ENCODE data around the gene POU2F1. TPM values are rescaled to one million over a fixed set of nuclear protein-coding genes. Genes with fewer than 3 reads are reported as not detected.
"Not testable (repeated sequence)": the region's sequence is repeated elsewhere in the genome, so short reads cannot be mapped to it uniquely, and the experiment has no call there.

The POU2F1 gene
- total and polyA plus RNA-seq, 7 donors, result 2.3 to 35.5 (median 15.0) TPM

DNA sequence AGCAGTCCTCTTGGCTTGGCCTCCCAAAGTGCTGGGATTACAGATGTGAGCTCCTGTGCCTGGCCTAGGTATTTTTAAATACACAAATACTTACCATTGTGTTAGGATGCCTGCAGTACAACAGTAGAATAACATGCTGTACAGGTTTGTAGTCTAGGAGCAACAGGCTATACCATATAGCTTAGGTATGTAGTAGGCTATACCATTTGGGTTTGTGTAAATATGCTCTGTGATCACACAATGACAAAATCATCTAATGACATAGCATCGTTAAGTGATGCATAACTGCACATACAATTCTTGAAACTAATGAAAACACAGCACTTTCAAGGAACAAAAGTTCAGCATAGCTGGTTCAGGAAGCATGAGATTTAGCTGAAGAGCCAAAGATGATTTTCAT lies 12.7 kb downstream of the POU2F1 start:
- no peak for DNase-seq
- intact Hi-C loops (cut with DNase I), result no loop called here
- no peaks in the 10 kb centered on the region for H3K36me3 ChIP-seq
- 60 to 76% methylated on average over 1 of the region's 1 CpG for WGBS, 2 donors
- no peak overlapping the region for H3K4me3 ChIP-seq
- H3K27me3 ChIP-seq, result no peaks in the 10 kb centered on the region
- H3K27ac ChIP-seq, result no peak overlapping the region
- no peaks in the 10 kb centered on the region for H3K9me3 ChIP-seq
- TF ChIP-seq EP300 (IDR thresholded peaks at IDR 0.05), result no peak
- no peak for TF ChIP-seq POLR2A (IDR thresholded peaks at IDR 0.05)
- TF ChIP-seq, protein P1, sequence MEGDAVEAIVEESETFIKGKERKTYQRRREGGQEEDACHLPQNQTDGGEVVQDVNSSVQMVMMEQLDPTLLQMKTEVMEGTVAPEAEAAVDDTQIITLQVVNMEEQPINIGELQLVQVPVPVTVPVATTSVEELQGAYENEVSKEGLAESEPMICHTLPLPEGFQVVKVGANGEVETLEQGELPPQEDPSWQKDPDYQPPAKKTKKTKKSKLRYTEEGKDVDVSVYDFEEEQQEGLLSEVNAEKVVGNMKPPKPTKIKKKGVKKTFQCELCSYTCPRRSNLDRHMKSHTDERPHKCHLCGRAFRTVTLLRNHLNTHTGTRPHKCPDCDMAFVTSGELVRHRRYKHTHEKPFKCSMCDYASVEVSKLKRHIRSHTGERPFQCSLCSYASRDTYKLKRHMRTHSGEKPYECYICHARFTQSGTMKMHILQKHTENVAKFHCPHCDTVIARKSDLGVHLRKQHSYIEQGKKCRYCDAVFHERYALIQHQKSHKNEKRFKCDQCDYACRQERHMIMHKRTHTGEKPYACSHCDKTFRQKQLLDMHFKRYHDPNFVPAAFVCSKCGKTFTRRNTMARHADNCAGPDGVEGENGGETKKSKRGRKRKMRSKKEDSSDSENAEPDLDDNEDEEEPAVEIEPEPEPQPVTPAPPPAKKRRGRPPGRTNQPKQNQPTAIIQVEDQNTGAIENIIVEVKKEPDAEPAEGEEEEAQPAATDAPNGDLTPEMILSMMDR (IDR thresholded peaks at IDR 0.05), result no peak
- TF ChIP-seq POLR2AphosphoS5 (IDR thresholded peaks at IDR 0.05), result no peak
- peaks cover 0 to 38% (median 16%) of the 10 kb centered on the region in 4 donors for H3K4me1 ChIP-seq

DNA sequence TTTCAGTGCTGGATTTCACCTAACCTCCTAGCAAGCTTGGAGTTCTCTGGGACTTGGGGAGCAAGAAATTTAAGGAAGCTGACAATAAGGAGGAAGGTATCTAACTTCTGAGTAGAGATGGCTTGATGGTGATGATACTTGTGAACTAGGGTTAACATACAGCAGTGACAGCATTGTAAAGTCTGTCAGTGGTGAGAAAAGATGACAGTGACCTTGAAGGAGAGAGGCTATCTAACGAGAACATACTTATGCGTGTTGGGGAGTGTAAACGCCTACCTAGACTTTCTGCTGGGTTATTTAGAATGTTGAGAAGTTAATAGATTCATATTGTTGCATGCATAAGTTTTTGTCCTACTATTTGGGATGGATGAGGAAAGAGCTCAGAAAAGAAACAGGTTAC lies 16.3 kb downstream of the POU2F1 start:
- WGBS, 2 donors, result 87 to 92% methylated on average over 3 of the region's 3 CpGs

DNA sequence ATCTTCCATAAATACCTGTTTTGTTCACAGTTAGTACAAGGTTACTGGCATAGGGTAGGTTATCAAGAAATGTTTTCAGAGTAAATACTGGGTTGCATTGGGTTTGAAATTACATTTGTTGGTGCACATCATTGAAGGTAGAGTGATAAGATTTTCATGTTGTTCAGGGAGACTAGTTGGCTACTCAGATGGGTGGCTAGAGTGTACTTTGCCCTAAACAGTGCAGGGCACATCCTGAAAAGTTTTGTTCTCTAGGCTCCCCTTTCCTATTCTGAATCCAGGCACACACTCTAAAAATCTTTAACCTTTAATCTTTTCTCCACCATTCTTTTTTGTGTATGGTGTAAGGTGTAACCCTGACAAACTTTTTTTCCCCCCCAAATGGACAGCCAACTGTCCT lies 18.0 kb downstream of the POU2F1 start:
- intact Hi-C loops (cut with DNase I), result no loop called here

More for the DNA sequence above, 16.3 kb downstream of the POU2F1 start:
- no peaks in the 10 kb centered on the region for H3K9me3 ChIP-seq
- no peak for DNase-seq
- intact Hi-C loops (cut with DNase I), result no loop called here
- H3K27ac ChIP-seq, result no peak overlapping the region
- no peaks in the 10 kb centered on the region for H3K27me3 ChIP-seq
- H3K4me1 ChIP-seq, result peaks cover 0 to 31% (median 6%) of the 10 kb centered on the region in 4 donors
- H3K4me3 ChIP-seq, result no peak overlapping the region
- TF ChIP-seq POLR2A (IDR thresholded peaks at IDR 0.05) (no peak), EP300 (IDR thresholded peaks at IDR 0.05) (no peak), POLR2AphosphoS5 (IDR thresholded peaks at IDR 0.05) (no peak)
- TF ChIP-seq, protein P1 (IDR thresholded peaks at IDR 0.05), result no peak
- H3K36me3 ChIP-seq, result no peaks in the 10 kb centered on the region

DNA sequence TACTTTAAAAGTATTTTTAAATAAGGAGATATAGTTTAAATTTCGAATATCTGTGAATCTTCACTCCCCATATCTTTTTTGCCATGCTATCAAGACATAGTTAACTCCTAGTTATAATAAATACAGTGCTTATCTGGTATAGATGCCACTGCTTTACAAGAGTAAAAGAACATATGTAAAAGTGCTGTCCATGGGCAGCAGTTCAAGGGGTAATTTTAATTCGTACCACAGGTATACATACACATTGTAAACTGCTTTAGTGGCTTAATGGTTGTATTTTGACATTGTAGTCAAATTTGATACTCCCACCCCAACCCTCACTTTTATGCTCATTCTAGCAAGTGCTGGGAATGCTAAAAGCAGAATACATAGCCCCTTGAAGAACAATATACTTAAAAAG lies 18.6 kb downstream of the POU2F1 start:
- Histone ChIP-seq H3K4me1 (peaks cover 0 to 27% (median 5%) of the 10 kb centered on the region in 4 donors), H3K4me3 (no peak overlapping the region), H3K9me3 (no peaks in the 10 kb centered on the region), H3K27me3 (no peaks in the 10 kb centered on the region), H3K27ac (no peak overlapping the region), H3K36me3 (no peaks in the 10 kb centered on the region)
- WGBS, 2 donors, result 87 to 94% methylated on average over 2 of the region's 2 CpGs
- no peak for DNase-seq
- intact Hi-C loops (cut with DNase I), result no loop called here
- no peak for TF ChIP-seq EP300 (IDR thresholded peaks at IDR 0.05)
- no peak for TF ChIP-seq POLR2A (IDR thresholded peaks at IDR 0.05)
- TF ChIP-seq, protein P1 (IDR thresholded peaks at IDR 0.05), result no peak
- no peak for TF ChIP-seq POLR2AphosphoS5 (IDR thresholded peaks at IDR 0.05)

More for the DNA sequence above, 18.0 kb downstream of the POU2F1 start:
- Histone ChIP-seq H3K36me3 (no peaks in the 10 kb centered on the region), H3K4me1 (peaks cover 0 to 31% (median 5%) of the 10 kb centered on the region in 4 donors), H3K27ac (no peak overlapping the region), H3K27me3 (no peaks in the 10 kb centered on the region), H3K4me3 (no peak overlapping the region), H3K9me3 (no peaks in the 10 kb centered on the region)
- DNase-seq, result no peak
- TF ChIP-seq POLR2A (IDR thresholded peaks at IDR 0.05) (no peak), POLR2AphosphoS5 (IDR thresholded peaks at IDR 0.05) (no peak), EP300 (IDR thresholded peaks at IDR 0.05) (no peak)
- TF ChIP-seq, protein P1 (IDR thresholded peaks at IDR 0.05), result no peak

DNA sequence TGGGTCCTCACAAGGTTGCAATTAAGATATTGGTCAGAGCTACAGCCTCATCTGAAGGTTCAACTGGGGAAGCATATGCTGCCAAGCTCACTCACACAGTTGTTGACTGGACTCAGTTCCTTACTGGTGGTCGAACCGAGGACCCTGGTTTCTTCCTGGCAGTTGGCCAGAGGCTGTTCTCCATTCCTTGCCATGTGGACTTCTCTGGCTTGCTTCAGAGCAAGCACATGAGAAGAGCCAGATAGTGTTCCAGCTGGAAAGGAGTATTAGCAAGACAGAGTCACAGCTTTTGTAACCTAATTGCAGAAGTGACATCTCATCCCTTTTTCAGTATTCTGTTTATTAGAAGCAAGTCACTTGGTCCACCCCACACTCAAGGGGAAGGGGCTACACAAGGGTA lies 23.6 kb downstream of the POU2F1 start:
- H3K36me3 ChIP-seq, result no peaks in the 10 kb centered on the region
- peaks cover 0 to 17% (median 6%) of the 10 kb centered on the region in 4 donors for H3K4me1 ChIP-seq
- H3K27me3 ChIP-seq, result no peaks in the 10 kb centered on the region
- no peak for DNase-seq
- no peaks in the 10 kb centered on the region for H3K9me3 ChIP-seq
- intact Hi-C loops (cut with DNase I), result no loop called here
- H3K4me3 ChIP-seq, result no peak overlapping the region
- TF ChIP-seq POLR2A (IDR thresholded peaks at IDR 0.05) (no peak), EP300 (IDR thresholded peaks at IDR 0.05) (no peak), POLR2AphosphoS5 (IDR thresholded peaks at IDR 0.05) (no peak)
- TF ChIP-seq, protein P1 (IDR thresholded peaks at IDR 0.05), result no peak
- 92 to 95% methylated on average over 2 of the region's 2 CpGs for whole genome bisulfite sequencing, 2 donors
- no peak overlapping the region for H3K27ac ChIP-seq

DNA sequence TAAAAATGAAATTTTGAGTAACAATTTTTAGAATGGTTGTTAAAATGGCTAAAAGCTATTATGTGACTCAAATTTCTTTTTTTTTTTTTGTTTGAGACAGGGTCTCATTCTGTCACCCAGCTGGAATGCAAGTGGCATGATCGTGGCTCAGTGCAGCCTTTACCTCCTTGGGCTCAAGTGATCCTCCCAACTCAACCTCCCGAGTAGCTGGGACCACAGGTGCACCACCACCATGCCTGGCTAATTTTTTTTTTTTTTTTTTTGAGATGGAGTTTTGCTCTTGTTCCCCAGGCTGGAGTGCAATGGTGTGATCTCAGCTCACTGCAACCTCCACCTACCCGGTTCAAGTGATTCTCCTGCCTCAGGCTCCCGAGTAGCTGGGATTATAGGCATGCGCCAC lies 24.5 kb downstream of the POU2F1 start:
- H3K27ac ChIP-seq; H3K4me3 ChIP-seq; H3K27me3 ChIP-seq; intact Hi-C loops (cut with DNase I); H3K9me3 ChIP-seq; H3K36me3 ChIP-seq; DNase-seq: not testable (repeated sequence)
- peaks cover 0 to 18% (median 7%) of the 10 kb centered on the region in 4 donors for H3K4me1 ChIP-seq
- WGBS, 2 donors, result 95 to 96% methylated on average over 5 of the region's 5 CpGs

Measured in sigmoid colon (tissue), 7 donors.